Right lobe of liver (tissue), 6 donors: ENCODE measurements around the gene RELA. TPM values are rescaled to one million over a fixed set of nuclear protein-coding genes. Genes with fewer than 3 reads are reported as not detected.
"Not testable (repeated sequence)": the region's sequence is repeated elsewhere in the genome, so short reads cannot be mapped to it uniquely, and the experiment has no call there.

Experiments used
- ATAC-seq, 4 donors: fragments of 200-7000 bp; cut with Tn5 transposase; one replicate each; pipeline ENCODE4 v1.9.1; 2020; ENCODE audit warnings: mild to moderate bottlenecking in 4 of 4, moderate library complexity in 4 of 4
- DNase-seq, 3 donors: peaks; one replicate each; pipeline ENCODE4 v3.0.0-alpha.2; 2020
- H3K27ac ChIP-seq, 3 donors: fragments of 200-600 bp; one replicate each; pipeline ENCODE4 v1.8.0; 2022
- H3K27me3 ChIP-seq, 2 donors: fragments of 200-600 bp; one replicate each; pipeline ENCODE4 v1.8.0; 2022
- H3K36me3 ChIP-seq, 4 donors: fragments of 200-600 bp; sonication (generic) in 1 of 4; one replicate each; pipeline versions ENCODE4 v1.5.1 to v1.8.0; 2017 to 2022; ENCODE audit warnings: control low read depth in 1 of 4
- H3K4me1 ChIP-seq, 4 donors: fragments of 200-600 bp; sonication (generic) in 1 of 4; one replicate each; pipeline versions ENCODE4 v1.5.1 to v1.8.0; 2017 to 2022; ENCODE audit warnings: control low read depth in 1 of 4
- H3K4me3 ChIP-seq, 3 donors: fragments of 200-600 bp; one replicate each; pipeline ENCODE4 v1.8.0; 2022
- H3K9me3 ChIP-seq, 4 donors: fragments of 200-600 bp; sonication (generic) in 1 of 4; one replicate each; pipeline versions ENCODE4 v1.5.1 to v1.8.0; 2017 to 2022; ENCODE audit warnings: control low read depth in 1 of 4
- POLR2A ChIP-seq: fragments of 450-650 bp; IDR thresholded peaks from one replicate; pipeline ENCODE4 v1.6.1; 2017; ENCODE audit warnings: antibody characterized with exemption, mild to moderate bottlenecking
- WGBS: methylation state at CpG from one replicate; pipeline ENCODE4 v1.1.6; 2018; ENCODE audit warnings: low coverage, low lambda C conversion rate; ENCODE audit not compliant: insufficient coverage; ENCODE audit errors: missing lambda C conversion rate; 5-methylcytosine and 5-hydroxymethylcytosine counted together
- intact Hi-C, 2 donors: fragments of 100-400 bp; cut with DNase I; formaldehyde crosslinking; loops; one replicate each; pipeline versions ENCODE4 v1.11.2 to v1.14.1; 2022
- total RNA-seq, 6 experiments: library from RNA; depleted of rRNA in 2 of 6; stranded (reverse); fragments of >200 nt in 2 of 6; fragmentation: NEBNext Ultra II Directional in 3 of 6; extraction: Animal tissue kit (Norgen Biotek cat#: 25700) in 3 of 6; gene quantifications; one replicate each; pipeline versions ENCODE4 v1.1.0 to v1.2.4, GENCODE V29; 2016 to 2023
- TF ChIP-seq, protein P1 (sequence below), 4 donors: fragments of 200-600 bp in 3 of 4; fragments of 450-650 bp in 1 of 4; IDR thresholded peaks; one replicate each; pipeline versions ENCODE4 v1.5.1 to v1.8.0; 2016 to 2022; ENCODE audit warnings: antibody characterized with exemption in 4 of 4, mild to moderate bottlenecking in 2 of 4
- donor health status: DM: no; HTN: yes; CAD: no.
- donor health status: DM: no; HTN: no; CAD: no.
- donor health status: DM: no; HTN: no; CAD: no.
- donor health status: DM: no; HTN: yes; CAD: no.
- donor health status: DM: no; HTN: yes; CAD: no.

Gene RELA
- total RNA-seq, 6 experiments from 2014 or later, result 27.8 to 51.1 (median 41.9) TPM

DNA sequence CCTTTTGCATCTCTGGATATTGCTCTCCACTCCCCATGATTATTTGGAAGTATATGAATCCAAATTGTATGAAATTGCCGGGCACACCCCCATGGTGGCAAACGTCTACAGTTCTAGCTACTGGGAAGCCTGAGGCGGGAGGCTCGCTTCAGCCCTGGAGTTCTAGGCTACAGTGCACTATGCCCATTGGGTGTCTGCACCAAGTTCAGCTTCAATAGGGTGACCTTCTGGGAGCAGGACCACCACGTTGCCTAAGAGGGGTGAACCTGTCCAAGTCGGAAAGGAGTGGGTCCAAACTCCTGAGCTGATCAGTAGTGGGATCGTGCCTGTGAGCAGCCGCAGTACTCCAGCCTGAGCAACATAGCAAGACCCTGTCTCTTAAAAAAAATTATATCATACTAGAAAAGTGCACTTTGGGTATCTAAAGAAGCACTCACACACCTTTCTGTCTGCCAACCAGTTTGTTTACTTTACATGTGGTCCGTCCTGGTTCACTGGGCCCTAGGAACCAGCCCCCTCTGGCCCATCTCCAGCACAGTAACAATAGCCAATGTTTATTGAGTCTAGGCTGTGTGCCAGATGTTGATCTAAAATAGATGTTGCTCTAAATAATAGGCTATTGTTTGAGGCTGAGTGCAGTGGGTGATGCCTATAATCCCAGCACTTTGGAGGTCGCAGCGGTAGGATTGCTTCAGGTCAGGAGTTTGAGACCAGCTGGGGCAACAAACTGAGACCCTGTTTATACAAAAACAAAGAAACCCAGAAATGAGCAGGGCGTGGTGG, 32.9 kb upstream of the RELA start:
- intact Hi-C loops, result no loop called here
- ATAC-seq, result peak; percentile 36 to 56 (median 44)
- no peaks in the 10 kb centered on the region for H3K36me3 ChIP-seq
- no peaks in the 10 kb centered on the region for H3K9me3 ChIP-seq
- TF ChIP-seq, protein P1, sequence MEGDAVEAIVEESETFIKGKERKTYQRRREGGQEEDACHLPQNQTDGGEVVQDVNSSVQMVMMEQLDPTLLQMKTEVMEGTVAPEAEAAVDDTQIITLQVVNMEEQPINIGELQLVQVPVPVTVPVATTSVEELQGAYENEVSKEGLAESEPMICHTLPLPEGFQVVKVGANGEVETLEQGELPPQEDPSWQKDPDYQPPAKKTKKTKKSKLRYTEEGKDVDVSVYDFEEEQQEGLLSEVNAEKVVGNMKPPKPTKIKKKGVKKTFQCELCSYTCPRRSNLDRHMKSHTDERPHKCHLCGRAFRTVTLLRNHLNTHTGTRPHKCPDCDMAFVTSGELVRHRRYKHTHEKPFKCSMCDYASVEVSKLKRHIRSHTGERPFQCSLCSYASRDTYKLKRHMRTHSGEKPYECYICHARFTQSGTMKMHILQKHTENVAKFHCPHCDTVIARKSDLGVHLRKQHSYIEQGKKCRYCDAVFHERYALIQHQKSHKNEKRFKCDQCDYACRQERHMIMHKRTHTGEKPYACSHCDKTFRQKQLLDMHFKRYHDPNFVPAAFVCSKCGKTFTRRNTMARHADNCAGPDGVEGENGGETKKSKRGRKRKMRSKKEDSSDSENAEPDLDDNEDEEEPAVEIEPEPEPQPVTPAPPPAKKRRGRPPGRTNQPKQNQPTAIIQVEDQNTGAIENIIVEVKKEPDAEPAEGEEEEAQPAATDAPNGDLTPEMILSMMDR (IDR thresholded peaks at IDR 0.05), result no peak
- TF ChIP-seq POLR2A, result no peak
- no peaks in the 10 kb centered on the region for H3K27me3 ChIP-seq
- peaks cover 0 to 9% (median 0%) of the 10 kb centered on the region in 4 donors for H3K4me1 ChIP-seq
- no peak overlapping the region for H3K27ac ChIP-seq
- no peak for DNase-seq
- H3K4me3 ChIP-seq, result no peak overlapping the region
- 80% methylated on average over 9 of the region's 12 CpGs for whole genome bisulfite sequencing

DNA sequence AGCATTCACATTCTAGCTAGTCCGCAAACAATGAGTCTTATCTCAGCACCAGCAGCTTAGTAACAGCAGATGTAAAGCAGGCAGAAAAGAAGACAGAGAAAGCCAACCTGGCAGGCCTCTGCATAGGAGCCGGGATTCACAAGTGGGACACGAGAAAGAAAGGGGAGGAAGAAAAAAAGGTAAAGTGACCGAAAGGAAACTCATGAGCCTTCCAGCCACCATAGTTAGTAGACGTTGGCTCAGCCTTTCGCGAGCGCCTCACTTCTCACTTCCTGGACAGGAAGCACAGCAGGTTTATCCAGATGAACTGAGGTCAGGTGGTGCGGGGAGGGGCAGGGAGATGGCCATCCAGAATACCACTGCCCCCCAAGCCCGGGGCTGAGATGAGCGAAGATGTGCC, 29.7 kb upstream of the RELA start:
- ATAC-seq, result peak in 3 of 4 donors; percentile 34 to 43 (median 35)

DNA sequence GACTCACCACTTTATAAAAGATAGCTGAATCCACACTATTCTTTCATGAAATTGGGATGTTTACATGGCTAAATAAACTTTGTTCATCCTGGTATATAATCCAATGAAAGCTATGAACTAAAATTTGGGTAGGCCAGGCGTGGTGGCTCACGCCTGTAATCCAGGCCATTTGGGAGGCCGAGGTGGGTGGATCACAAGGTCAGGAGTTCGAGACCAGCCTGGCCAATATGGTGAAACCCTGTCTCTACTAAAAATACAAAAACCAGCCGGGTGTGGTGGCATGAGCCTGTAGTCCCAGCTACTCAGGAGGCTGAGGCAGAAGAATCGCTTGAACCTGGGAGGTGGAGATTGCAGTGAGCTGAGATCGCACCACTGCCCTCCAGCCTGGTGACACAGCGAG, 29.1 kb upstream of the RELA start:
- WGBS, result 82% methylated on average over 8 of the region's 8 CpGs
- H3K27me3 ChIP-seq, H3K36me3 ChIP-seq, H3K4me3 ChIP-seq, H3K9me3 ChIP-seq, ATAC-seq, H3K27ac ChIP-seq, DNase-seq, intact Hi-C loops: not testable (repeated sequence)
- H3K4me1 ChIP-seq, result peaks cover 0 to 14% (median 0%) of the 10 kb centered on the region in 4 donors

More for the DNA sequence above, 29.7 kb upstream of the RELA start:
- DNase-seq, result no peak
- no peaks in the 10 kb centered on the region for H3K36me3 ChIP-seq
- H3K27me3 ChIP-seq, result no peaks in the 10 kb centered on the region
- 50% methylated on average over 8 of the region's 11 CpGs for WGBS
- intact Hi-C loops, result no loop called here
- no peak overlapping the region for H3K27ac ChIP-seq
- H3K4me3 ChIP-seq, result no peak overlapping the region
- H3K9me3 ChIP-seq, result no peaks in the 10 kb centered on the region
- peaks cover 0 to 14% (median 0%) of the 10 kb centered on the region in 4 donors for H3K4me1 ChIP-seq
- no peak for TF ChIP-seq POLR2A
- TF ChIP-seq, protein P1 (IDR thresholded peaks at IDR 0.05), result no peak

DNA sequence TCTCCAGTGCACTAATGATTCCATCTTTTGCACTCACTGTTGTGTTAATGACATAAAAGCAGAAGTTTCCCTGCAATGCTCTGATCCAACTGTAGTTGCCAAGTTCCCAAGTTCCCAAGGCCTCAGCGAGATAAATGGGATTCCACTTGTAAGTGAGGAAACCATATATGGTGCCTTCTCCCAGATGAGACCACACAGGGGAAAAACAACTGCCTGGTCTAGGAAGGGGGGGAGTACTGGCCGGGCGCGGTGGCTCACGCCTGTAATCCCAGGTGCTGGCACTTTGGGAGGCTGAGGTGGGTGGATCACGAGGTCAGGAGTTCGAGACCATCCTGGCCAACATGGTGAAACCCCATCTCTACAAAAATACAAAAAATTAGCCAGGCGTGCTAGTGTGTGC, 23.3 kb upstream of the RELA start:
- peaks cover 0 to 8% (median 0%) of the 10 kb centered on the region in 4 donors for H3K4me1 ChIP-seq
- no peak overlapping the region for H3K27ac ChIP-seq
- DNase-seq (no peak), ATAC-seq (no peak)
- no peaks in the 10 kb centered on the region for H3K36me3 ChIP-seq
- H3K9me3 ChIP-seq, result no peaks in the 10 kb centered on the region
- H3K27me3 ChIP-seq, result no peaks in the 10 kb centered on the region
- TF ChIP-seq POLR2A, result no peak
- TF ChIP-seq, protein P1 (IDR thresholded peaks at IDR 0.05), result no peak
- 100% methylated on average over 2 of the region's 8 CpGs for WGBS
- H3K4me3 ChIP-seq, result no peak overlapping the region
- intact Hi-C loops, result no loop called here

DNA sequence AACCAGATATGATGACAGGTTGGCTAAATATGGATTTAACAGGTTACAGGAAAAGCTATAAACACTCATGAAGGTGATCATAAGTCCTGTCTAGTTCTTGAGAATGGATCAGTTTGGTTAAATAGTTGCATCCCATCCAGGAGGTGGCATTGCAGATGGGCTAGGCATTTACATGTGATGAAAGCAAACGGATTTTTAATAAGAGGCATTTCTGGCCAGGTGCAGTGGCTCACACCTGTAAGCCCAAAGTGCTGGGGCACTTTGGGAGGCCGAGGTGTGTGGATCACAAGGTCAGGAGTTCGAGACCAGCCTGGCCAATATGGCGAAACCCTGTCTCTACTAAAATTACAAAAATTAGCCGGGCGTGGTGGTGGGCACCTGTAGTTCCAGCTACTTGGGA, 20.8 kb upstream of the RELA start:
- WGBS, result 76% methylated on average over 5 of the region's 6 CpGs
- H3K9me3 ChIP-seq, H3K4me3 ChIP-seq, H3K27ac ChIP-seq, ATAC-seq, H3K27me3 ChIP-seq, intact Hi-C loops, DNase-seq, H3K36me3 ChIP-seq: not testable (repeated sequence)
- H3K4me1 ChIP-seq, result peaks cover 0 to 10% (median 0%) of the 10 kb centered on the region in 4 donors
